HG03060 (cell line): ENCODE results near the gene ROCK2.
A peak's percentile ranks its signal among the peaks of the same experiment; 100 is the strongest.

Source experiments
- ATAC-seq: cut with Tn5 transposase; IDR thresholded peaks from one replicate; pipeline ENCODE4 v1.9.1; 2021; ENCODE audit warnings: low read depth, moderate number of reproducible peaks; ENCODE audit not compliant: unreplicated experiment

The ROCK2 gene

GRCh38 chr2:11159574-11160170 is 184.8 kb downstream of the ROCK2 start:
- ATAC-seq = no peak

GRCh38 chr2:11158916-11159573 is 185.4 kb downstream of the ROCK2 start:
- ATAC-seq = no peak

- no peak for ATAC-seq
These were observed 186.7 kb downstream of the ROCK2 start for GRCh38 chr2:11157731-11158130.

- no peak for ATAC-seq
These were observed 187.1 kb downstream of the ROCK2 start for GRCh38 chr2:11157296-11157695.

- no peak for ATAC-seq
These were observed 187.9 kb downstream of the ROCK2 start for GRCh38 chr2:11156396-11157075.

- peak; percentile 52 for ATAC-seq
These were observed 188.9 kb downstream of the ROCK2 start, which contains the start of gene SLC66A3 for GRCh38 chr2:11155381-11156035. TSS of gene SLC66A3 (plus strand) at chr2:11155467. CDS start at chr2:11155547, 80 bp downstream.

GRCh38 chr2:11154923-11155380 is 189.5 kb downstream of the ROCK2 start:
- ATAC-seq = peak; percentile 29

- peak; percentile 6 for ATAC-seq
These were observed 190.2 kb downstream of the ROCK2 start for GRCh38 chr2:11154016-11154922.

GRCh38 chr2:11152591-11152990 is 191.8 kb downstream of the ROCK2 start:
- ATAC-seq = no peak

GRCh38 chr2:11147263-11147662 is 197.2 kb downstream of the ROCK2 start:
- no peak for ATAC-seq

- no peak for ATAC-seq
These were observed 198.4 kb downstream of the ROCK2 start for GRCh38 chr2:11146076-11146475.

- ATAC-seq = no peak
These were observed 199.1 kb downstream of the ROCK2 start for GRCh38 chr2:11145350-11145749.

GRCh38 chr2:11144738-11145079 is 199.7 kb downstream of the ROCK2 start:
- ATAC-seq = no peak

- no peak for ATAC-seq
These were observed 200.2 kb downstream of the ROCK2 start for GRCh38 chr2:11144077-11144737.

GRCh38 chr2:11142987-11143386 is 201.4 kb downstream of the ROCK2 start:
- ATAC-seq = no peak

- no peak for ATAC-seq
These were observed 202.1 kb downstream of the ROCK2 start for GRCh38 chr2:11142330-11142729.

GRCh38 chr2:11141319-11141718 is 203.1 kb downstream of the ROCK2 start:
- no peak for ATAC-seq

GRCh38 chr2:11140492-11140891 is 203.9 kb downstream of the ROCK2 start:
- ATAC-seq = no peak

- no peak for ATAC-seq
These were observed 210.1 kb downstream of the ROCK2 start for GRCh38 chr2:11134349-11134748.

- ATAC-seq = no peak
These were observed 210.5 kb downstream of the ROCK2 start for GRCh38 chr2:11133936-11134320.
